Ammon's horn (tissue), 1 donor: ENCODE measurements around the gene SNAPIN.
"Not testable (repeated sequence)": the region's sequence is repeated elsewhere in the genome, so short reads cannot be mapped to it uniquely, and the experiment has no call there.

Experiments
- DNase-seq: peaks from one replicate; pipeline ENCODE4 v3.0.0-alpha.2; 2016; ENCODE audit warnings: low spot score

SNAPIN gene

GRCh38 chr1:153626904-153627714, 31.4 kb upstream of the SNAPIN start, which contains the start of gene S100A13:
Gene S100A13, minus strand, starts transcription at chr1:153627505. Its CDS starts 1,033 bp downstream, at chr1:153626472.
- peak; percentile 67 for DNase-seq

GRCh38 chr1:153627715-153628626, 30.5 kb upstream of the SNAPIN start, which contains the start of gene S100A1:
Gene S100A1, plus strand, starts transcription at chr1:153628434. Its CDS starts 2,088 bp downstream, at chr1:153630522.
- DNase-seq = peak; percentile 86

- DNase-seq = no peak
Measured at GRCh38 chr1:153628638-153629342, 29.7 kb upstream of the SNAPIN start.

GRCh38 chr1:153629343-153629665, 29.2 kb upstream of the SNAPIN start:
- DNase-seq = no peak

- DNase-seq = peak; percentile 65
Measured at GRCh38 chr1:153629971-153630370, 28.5 kb upstream of the SNAPIN start.

GRCh38 chr1:153630384-153630783, 28.1 kb upstream of the SNAPIN start:
- DNase-seq = no peak

- no peak for DNase-seq
Measured at GRCh38 chr1:153631047-153632022, 27.2 kb upstream of the SNAPIN start.

GRCh38 chr1:153633161-153633753, 25.2 kb upstream of the SNAPIN start:
- no peak for DNase-seq

- DNase-seq = peak; percentile 99
Measured at GRCh38 chr1:153633754-153634665, 24.5 kb upstream of the SNAPIN start, which contains the start of gene CHTOP. Gene CHTOP, plus strand, starts transcription at chr1:153634066. Its CDS starts 2,523 bp downstream, at chr1:153636589.

GRCh38 chr1:153635872-153636271, 22.6 kb upstream of the SNAPIN start:
- no peak for DNase-seq

GRCh38 chr1:153636312-153636711, 22.2 kb upstream of the SNAPIN start:
- DNase-seq = no peak

GRCh38 chr1:153638261-153638660, 20.2 kb upstream of the SNAPIN start:
- no peak for DNase-seq

- no peak for DNase-seq
Measured at GRCh38 chr1:153639280-153639679, 19.2 kb upstream of the SNAPIN start.

GRCh38 chr1:153640213-153640612, 18.3 kb upstream of the SNAPIN start:
- not testable (repeated sequence) for DNase-seq

- no peak for DNase-seq
Measured at GRCh38 chr1:153640861-153641260, 17.6 kb upstream of the SNAPIN start.

GRCh38 chr1:153642161-153642560, 16.3 kb upstream of the SNAPIN start:
- no peak for DNase-seq

- no peak for DNase-seq
Measured at GRCh38 chr1:153643100-153643499, 15.4 kb upstream of the SNAPIN start.

GRCh38 chr1:153643816-153644215, 14.7 kb upstream of the SNAPIN start:
- no peak for DNase-seq

- no peak for DNase-seq
Measured at GRCh38 chr1:153646672-153647345, 11.7 kb upstream of the SNAPIN start.
